HPDE6-E6E7 (cell line): Measurements from ENCODE around the gene HCK.

Experiments
- DNase-seq: peaks from one replicate; pipeline ENCODE4 v3.0.0; 2011; ENCODE audit warnings: missing footprints; ENCODE audit errors: extremely low spot score

Gene HCK

GRCh38 chr20:32127347-32127746 lies 75.3 kb downstream of the HCK start:
- DNase-seq: no peak

GRCh38 chr20:32128167-32128566 lies 76.1 kb downstream of the HCK start:
- no peak for DNase-seq

GRCh38 chr20:32129863-32130262 lies 77.8 kb downstream of the HCK start:
- no peak for DNase-seq

GRCh38 chr20:32130352-32130751 lies 78.3 kb downstream of the HCK start:
- DNase-seq: no peak

GRCh38 chr20:32130965-32131364 lies 78.9 kb downstream of the HCK start:
- no peak for DNase-seq

- DNase-seq: no peak
These were observed 81.0 kb downstream of the HCK start for GRCh38 chr20:32132911-32133549.

- no peak for DNase-seq
These were observed 82.0 kb downstream of the HCK start for GRCh38 chr20:32134026-32134425.

- DNase-seq: no peak
These were observed 84.0 kb downstream of the HCK start for GRCh38 chr20:32135983-32136515.

GRCh38 chr20:32138921-32139320 lies 86.9 kb downstream of the HCK start:
- DNase-seq: no peak

- no peak for DNase-seq
These were observed 87.9 kb downstream of the HCK start for GRCh38 chr20:32139947-32140346.

- DNase-seq: no peak
These were observed 88.6 kb downstream of the HCK start for GRCh38 chr20:32140603-32141002.

GRCh38 chr20:32141465-32141980 lies 89.5 kb downstream of the HCK start:
- no peak for DNase-seq

- DNase-seq: no peak
These were observed 90.0 kb downstream of the HCK start for GRCh38 chr20:32142088-32142487.

- DNase-seq: no peak
These were observed 90.9 kb downstream of the HCK start for GRCh38 chr20:32142991-32143390.

- DNase-seq: no peak
These were observed 93.0 kb downstream of the HCK start for GRCh38 chr20:32144898-32145662.

GRCh38 chr20:32149566-32150170 lies 97.6 kb downstream of the HCK start:
- no peak for DNase-seq

- no peak for DNase-seq
These were observed 98.3 kb downstream of the HCK start for GRCh38 chr20:32150291-32150848.
